H1 (cell line): Measurements from ENCODE around the gene ACMSD. TPM values are rescaled to one million over a fixed set of nuclear protein-coding genes. Genes with fewer than 3 reads are reported as not detected.

Experiments used
- CTCF ChIA-PET: fragments of 300-600 bp; sonication (Branson Sonifier 250); formaldehyde crosslinking; loops from one replicate; lab custom pipeline; 2021; ENCODE audit not compliant: partially characterized antibody; lab: Charles Lee
- POLR2A ChIA-PET: fragments of 300-600 bp; sonication (Branson Sonifier 250); formaldehyde crosslinking; loops from one replicate; lab custom pipeline; 2021; ENCODE audit warnings: inconsistent platforms; ENCODE audit not compliant: partially characterized antibody; lab: Charles Lee
- DNase-seq, 2 experiments: peaks; one replicate each; pipeline versions ENCODE4 v3.0.0 to v3.0.0-alpha.2; 2010 to 2022; ENCODE audit warnings: low spot score in 2 of 2, low read depth in 1 of 2, mixed read lengths in 1 of 2
- FAIRE-seq: peaks from 2 replicates; lab custom pipeline; 2011; peaks lifted over from hg19 to GRCh38; lab: Jason Lieb, UNC
- H2AFZ ChIP-seq: 2 replicates; pipeline ENCODE4 v1.8.1; 2012; ENCODE audit warnings: low read length, inconsistent platforms
- H2AK5ac ChIP-seq: 2 replicates; pipeline ENCODE4 v1.6.1; 2013; ENCODE audit warnings: low read depth, low read length
- H2BK120ac ChIP-seq: replicated peaks from 2 replicates; pipeline ENCODE3; 2013; ENCODE audit warnings: low read depth, low read length, inconsistent platforms
- H2BK12ac ChIP-seq: 2 replicates; pipeline ENCODE4 v1.6.1; 2013; ENCODE audit warnings: low read depth, low read length
- H2BK15ac ChIP-seq: 2 replicates; pipeline ENCODE4 v1.6.1; 2013; ENCODE audit warnings: low read length
- H2BK20ac ChIP-seq: 2 replicates; pipeline ENCODE4 v1.6.1; 2013; ENCODE audit warnings: low read length
- H2BK5ac ChIP-seq: 2 replicates; pipeline ENCODE4 v1.6.1; 2013; ENCODE audit warnings: low read depth, low read length
- H3K14ac ChIP-seq: 2 replicates; pipeline ENCODE4 v1.6.1; 2013; ENCODE audit warnings: inconsistent platforms; ENCODE audit not compliant: insufficient read length
- H3K18ac ChIP-seq: 2 replicates; pipeline ENCODE4 v1.6.1; 2013; ENCODE audit warnings: low read length; ENCODE audit errors: extremely low read depth
- H3K23ac ChIP-seq: 2 replicates; pipeline ENCODE4 v1.6.1; 2013; ENCODE audit warnings: inconsistent platforms; ENCODE audit not compliant: insufficient read length
- H3K23me2 ChIP-seq: 2 replicates; pipeline ENCODE4 v1.6.1; 2013; ENCODE audit warnings: low read depth, low read length
- H3K27ac ChIP-seq: 2 replicates; pipeline ENCODE4 v1.6.1; 2011; ENCODE audit warnings: low read depth, low read length, inconsistent platforms
- H3K27me3 ChIP-seq, 4 experiments: replicated peaks in 1 of 4; 1 replicate in 1 of 4; 2 replicates in 3 of 4; pipeline versions ENCODE4 v1.6.1 to v1.8.1; 2011 to 2013; ENCODE audit warnings: low read length in 3 of 4, mild to moderate bottlenecking in 3 of 4, inconsistent platforms in 2 of 4, mixed read lengths in 2 of 4, moderate library complexity in 1 of 4; ENCODE audit not compliant: control insufficient read depth in 3 of 4, insufficient read depth in 3 of 4; ENCODE audit errors: extremely low read depth in 1 of 4
- H3K36me3 ChIP-seq, 4 experiments: 2 replicates each; pipeline versions ENCODE4 v1.6.1 to v1.8.1; 2011 to 2013; ENCODE audit warnings: mild to moderate bottlenecking in 4 of 4, low read length in 3 of 4, moderate library complexity in 2 of 4, control low read depth in 1 of 4, inconsistent platforms in 1 of 4; ENCODE audit not compliant: insufficient read depth in 4 of 4, control insufficient read depth in 2 of 4
- H3K4ac ChIP-seq: replicated peaks from 2 replicates; pipeline ENCODE3; 2013; ENCODE audit warnings: low read length, low read depth, mixed read lengths, inconsistent platforms; ENCODE audit not compliant: insufficient read length
- H3K4me1 ChIP-seq, 4 experiments: replicated peaks in 1 of 4; 1 replicate in 1 of 4; 2 replicates in 3 of 4; pipeline versions ENCODE4 v1.6.1 to v1.8.1; 2011 to 2013; ENCODE audit warnings: low read length in 3 of 4, inconsistent platforms in 2 of 4, mixed read lengths in 1 of 4; ENCODE audit not compliant: insufficient read depth in 4 of 4, control insufficient read depth in 3 of 4
- H3K4me2 ChIP-seq, 2 experiments: 2 replicates each; pipeline versions ENCODE4 v1.6.1 to v1.8.1; 2011 to 2013; ENCODE audit warnings: low read depth in 2 of 2, low read length in 2 of 2, control low read depth in 1 of 2, inconsistent platforms in 1 of 2, mild to moderate bottlenecking in 1 of 2; ENCODE audit not compliant: insufficient read depth in 1 of 2
- H3K4me3 ChIP-seq, 4 experiments: fragments of 200-600, 300-600 bp in 1 of 4; sonication (generic), shearing (Covaris generic), sonication (Bioruptor Twin) in 1 of 4; 2 replicates each; pipeline versions ENCODE4 v1.5.1 to v1.8.1; 2011 to 2016; ENCODE audit warnings: low read length in 4 of 4, low read depth in 3 of 4, control low read depth in 2 of 4, inconsistent platforms in 2 of 4, mild to moderate bottlenecking in 2 of 4, mixed read lengths in 1 of 4, moderate library complexity in 1 of 4; ENCODE audit not compliant: insufficient read depth in 2 of 4; ENCODE audit errors: extremely low read depth in 1 of 4
- H3K56ac ChIP-seq: replicated peaks from 2 replicates; pipeline ENCODE3; 2013; ENCODE audit warnings: low read depth, mild to moderate bottlenecking, mixed read lengths, low read length, inconsistent platforms; ENCODE audit not compliant: insufficient read length
- H3K79me1 ChIP-seq: 2 replicates; pipeline ENCODE4 v1.6.1; 2013; ENCODE audit warnings: low read depth, low read length, control low read depth
- H3K79me2 ChIP-seq, 2 experiments: 2 replicates each; pipeline versions ENCODE4 v1.6.1 to v1.8.1; 2012 to 2013; ENCODE audit warnings: low read length in 2 of 2, mild to moderate bottlenecking in 2 of 2, inconsistent platforms in 1 of 2; ENCODE audit not compliant: insufficient read depth in 2 of 2, control insufficient read depth in 1 of 2
- H3K9ac ChIP-seq, 4 experiments: replicated peaks in 1 of 4; 1 replicate in 1 of 4; 2 replicates in 3 of 4; pipeline versions ENCODE4 v1.6.1 to v1.8.1; 2011 to 2013; ENCODE audit warnings: low read depth in 3 of 4, low read length in 3 of 4, control low read depth in 2 of 4, mild to moderate bottlenecking in 2 of 4, moderate library complexity in 2 of 4, inconsistent platforms in 1 of 4; ENCODE audit errors: extremely low read depth in 1 of 4
- H3K9me3 ChIP-seq, 2 experiments: 2 replicates each; pipeline versions ENCODE4 v1.6.1 to v1.8.1; 2012 to 2013; ENCODE audit warnings: mild to moderate bottlenecking in 2 of 2, moderate library complexity in 2 of 2, control low read depth in 1 of 2, inconsistent platforms in 1 of 2, low read depth in 1 of 2, low read length in 1 of 2, mixed read lengths in 1 of 2; ENCODE audit not compliant: insufficient read depth in 2 of 2
- H4K20me1 ChIP-seq, 2 experiments: replicated peaks in 1 of 2; 2 replicates each; pipeline versions ENCODE3 to v1.8.1; 2011 to 2013; ENCODE audit warnings: inconsistent platforms in 2 of 2, low read length in 2 of 2, mild to moderate bottlenecking in 1 of 2; ENCODE audit not compliant: insufficient read depth in 2 of 2, control insufficient read depth in 1 of 2
- H4K5ac ChIP-seq: 2 replicates; pipeline ENCODE4 v1.6.1; 2013; ENCODE audit warnings: low read length, low read depth, mixed read lengths, inconsistent platforms; ENCODE audit not compliant: insufficient read length
- H4K8ac ChIP-seq: 2 replicates; pipeline ENCODE4 v1.8.0; 2013; ENCODE audit warnings: mild to moderate bottlenecking, moderate library complexity, low read length, inconsistent platforms; ENCODE audit not compliant: insufficient read depth; ENCODE audit errors: extremely low read depth
- H4K91ac ChIP-seq: replicated peaks from 2 replicates; pipeline ENCODE3; 2013; ENCODE audit warnings: low read length, mixed read lengths, inconsistent platforms; ENCODE audit not compliant: insufficient read length
- ATF2 ChIP-seq: IDR thresholded peaks from 2 replicates; pipeline ENCODE4 v1.6.1; 2012; ENCODE audit warnings: low read length, inconsistent platforms
- BCL11A ChIP-seq, 2 experiments: IDR thresholded peaks; one replicate each; pipeline ENCODE4 v1.6.1; 2011; ENCODE audit warnings: low read depth in 2 of 2, low read length in 2 of 2, mild to moderate bottlenecking in 2 of 2
- FOSL1 ChIP-seq: IDR thresholded peaks from 2 replicates; pipeline ENCODE4 v1.6.1; 2011; ENCODE audit warnings: mild to moderate bottlenecking, low read depth, low read length, moderate library complexity; ENCODE audit not compliant: insufficient read depth
- WGBS, 2 experiments: shearing (Covaris generic) in 1 of 2; methylation state at CpG; one replicate each; pipeline versions ENCODE4 v1.1.6 to v1.1.7; 2013 to 2015; ENCODE audit warnings: low lambda C conversion rate in 2 of 2, mixed read lengths in 2 of 2, inconsistent platforms in 1 of 2, low coverage in 1 of 2, missing lambda C conversion rate in 1 of 2; ENCODE audit not compliant: insufficient replicate concordance in 2 of 2, insufficient coverage in 1 of 2, insufficient read length in 1 of 2; ENCODE audit errors: extremely low coverage in 1 of 2, missing lambda C conversion rate in 1 of 2; 5-methylcytosine and 5-hydroxymethylcytosine counted together
- polyA plus RNA-seq, 7 experiments: library from polyadenylated mRNA; depleted of rRNA in 3 of 7; stranded (reverse) in 5 of 7; unstranded in 2 of 7; fragments of >200 nt in 5 of 7; fragments of 200-250 nt in 2 of 7; gene quantifications; 1 replicate in 5 of 7; 2 replicates in 1 of 7; 4 replicates in 1 of 7; pipeline versions ENCODE4 v1.2.1 to v1.2.3, GENCODE V29; 2011 to 2013; ENCODE audit warnings: missing spikeins in 2 of 7, mixed read lengths in 2 of 7
- total RNA-seq: library from RNA; stranded (reverse); fragmentation: NEBNext Ultra II Directional; extraction: Animal tissue kit (Norgen Biotek cat#: 25700); gene quantifications from 2 replicates; pipeline ENCODE4 v1.2.1, GENCODE V29; 2021

The ACMSD gene
- total and polyA plus RNA-seq, 2 of the 8 experiments (the other 6 are each of a cell fraction or from before 2014, with no cell fraction given) = not detected

GRCh38 chr2:134792186-134792585 lies 46.2 kb upstream of the ACMSD start:
- Histone ChIP-seq H3K23me2 (no peaks in the 10 kb centered on the region), H4K20me1 (no peaks in the 10 kb centered on the region), H2BK5ac (no peak overlapping the region), H3K4ac (no peak overlapping the region), H2BK15ac (no peak overlapping the region), H3K4me3 (no peak overlapping the region), H3K27me3 (no peaks in the 10 kb centered on the region), H4K91ac (no peak overlapping the region), H4K5ac (no peak overlapping the region), H2BK120ac (no peak overlapping the region), H3K14ac (no peak overlapping the region), H3K27ac (no peak overlapping the region), H3K23ac (no peak overlapping the region), H3K9ac (no peak overlapping the region), H4K8ac (no peak overlapping the region), H2BK20ac (no peak overlapping the region), H2BK12ac (no peak overlapping the region), H3K56ac (no peak overlapping the region), H2AFZ (no peak overlapping the region), H3K36me3 (no peaks in the 10 kb centered on the region), H3K18ac (no peak overlapping the region), H3K79me1 (no peaks in the 10 kb centered on the region), H3K79me2 (no peaks in the 10 kb centered on the region), H2AK5ac (no peak overlapping the region), H3K4me2 (no peak overlapping the region), H3K9me3 (no peaks in the 10 kb centered on the region)
- WGBS, 2 experiments = 94% methylated on average over 4 of the region's 4 CpGs; no CpG with 5 or more reads in 1 of the 2 experiments
- POLR2A ChIA-PET = no interaction called here
- DNase-seq (no peak), FAIRE-seq (no peak)
- CTCF ChIA-PET = interaction anchor here (1.4 kb wide), 1 partner anchor 341 kb away, joined by 3 read pairs; no protein-coding TSS in a partner anchor
- TF ChIP-seq FOSL1 (no peak), BCL11A (IDR thresholded peaks at IDR 0.05; ENCODE audit: low read depth in 2 of 2, low read length in 2 of 2) (no peak), ATF2 (no peak)
- TF ChIP-seq, all 59 proteins: peak for 0
- no peaks in the 10 kb centered on the region for H3K4me1 ChIP-seq
